Measurements from ENCODE around the gene DNAJC6.

DNA sequence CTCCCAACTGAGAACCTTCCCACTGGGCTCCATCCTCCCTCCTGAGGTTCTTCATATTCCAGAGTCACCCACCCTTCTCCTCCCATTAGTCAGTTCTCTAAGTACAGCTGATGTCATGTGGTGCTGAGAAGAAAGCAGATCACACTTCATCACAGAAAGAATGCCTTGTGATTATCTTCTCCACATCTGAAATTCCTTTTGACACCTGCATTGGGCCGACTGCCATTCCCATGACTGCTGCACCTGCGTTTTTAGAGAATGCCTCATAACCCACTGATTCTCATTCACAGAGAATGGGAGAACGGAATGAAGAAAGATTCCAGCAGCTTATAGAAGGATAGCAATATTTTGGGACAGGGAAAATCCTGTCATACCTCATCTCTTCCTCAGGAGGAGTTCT, 125.4 kb downstream of the DNAJC6 start:
- no peak for TF ChIP-seq BHLHE40 (IDR thresholded peaks at IDR 0.05; ENCODE audit: low read depth, low read length)
- no peak for TF ChIP-seq CTCF (IDR thresholded peaks at IDR 0.05)
- no peak for TF ChIP-seq POLR2A (IDR thresholded peaks at IDR 0.05; ENCODE audit: low read length)
- TF ChIP-seq CEBPB (IDR thresholded peaks at IDR 0.05), result no peak
- no peak for TF ChIP-seq RFX5 (IDR thresholded peaks at IDR 0.05)
- no peak for TF ChIP-seq HOXB5 (CRISPR knock-in tag; IDR thresholded peaks at IDR 0.05)
- TF ChIP-seq SMC3 (IDR thresholded peaks at IDR 0.05), result no peak
- TF ChIP-seq EP300 (IDR thresholded peaks at IDR 0.05), result no peak

All from A549 (cell line).